ENCODE data around the gene IL15RA. TPM values are rescaled to one million over a fixed set of nuclear protein-coding genes. Genes with fewer than 3 reads are reported as not detected.
A peak's percentile ranks its signal among the peaks of the same experiment; 100 is the strongest.

IL15RA gene
- total and polyA plus RNA-seq, 4 donors = 0.81 to 2.1 (median 0.87) TPM

DNA sequence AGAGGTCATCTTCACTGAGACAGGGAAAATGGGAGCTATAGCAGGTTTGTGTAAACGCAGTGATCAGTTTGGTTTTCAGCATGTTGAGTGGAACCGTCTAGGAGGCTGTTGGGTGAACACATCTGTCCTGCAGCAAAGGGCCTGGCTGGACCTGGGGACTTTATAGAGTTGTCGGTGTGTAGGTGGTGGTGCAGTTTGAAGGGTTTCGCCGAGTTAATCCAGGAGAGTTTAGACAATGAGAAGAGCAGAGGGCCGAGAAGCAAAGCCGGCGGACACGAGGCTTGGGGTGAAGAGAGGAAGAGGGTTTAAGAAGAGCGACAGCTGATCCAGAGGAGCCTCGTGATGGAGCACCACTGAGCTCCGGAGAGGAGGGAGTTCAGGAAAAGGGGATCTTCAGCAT is 39.1 kb downstream of the IL15RA start:
- H3K27ac ChIP-seq (ENCODE audit: low read depth, low read length) = no peak overlapping the region
- peaks cover 14% of the 10 kb centered on the region for H3K4me1 ChIP-seq (ENCODE audit: control insufficient read depth, insufficient read depth, low read length)

DNA sequence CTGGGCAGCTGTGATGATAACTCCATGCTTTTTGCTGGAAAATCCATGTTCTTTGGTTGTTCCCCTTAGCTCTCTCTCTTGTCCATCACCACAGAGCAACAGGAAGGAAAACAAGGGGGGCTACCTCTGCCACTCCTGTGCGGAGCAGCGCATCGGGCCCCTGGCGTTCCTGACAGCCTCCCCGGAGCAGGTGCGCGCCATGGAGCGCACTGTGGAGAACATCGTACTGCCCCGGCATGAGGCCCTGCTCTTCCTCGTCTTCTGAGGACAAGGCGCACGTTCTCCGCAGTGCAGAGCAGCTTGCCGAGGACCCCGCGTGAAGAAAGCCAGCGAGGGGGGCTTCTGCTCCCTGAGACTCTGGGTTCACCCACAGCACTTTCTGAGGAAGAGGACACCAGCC is 40.3 kb downstream of the IL15RA start:
- Histone ChIP-seq H3K9me3 (ENCODE audit: control insufficient read depth, insufficient read depth, low read length) (no peaks in the 10 kb centered on the region), H3K4me1 (ENCODE audit: control insufficient read depth, insufficient read depth, low read length) (peaks cover 5% of the 10 kb centered on the region), H3K27ac (ENCODE audit: low read depth, low read length) (no peak overlapping the region), H3K27me3 (ENCODE audit: control insufficient read depth, insufficient read depth, low read length) (no peaks in the 10 kb centered on the region), H3K36me3 (ENCODE audit: control insufficient read depth, insufficient read depth, low read length) (peaks cover 53% of the 10 kb centered on the region), H3K4me3 (ENCODE audit: low read depth, low read length) (no peak overlapping the region)
- WGBS (ENCODE audit: insufficient coverage) = 97% methylated on average over 18 of the region's 18 CpGs
- no peak for DNase-seq (ENCODE audit: low read depth in 4 of 6, low spot score in 6 of 6)

More for the DNA sequence above, 39.1 kb downstream of the IL15RA start:
- Histone ChIP-seq H3K36me3 (ENCODE audit: control insufficient read depth, insufficient read depth, low read length) (peaks cover 44% of the 10 kb centered on the region), H3K27me3 (ENCODE audit: control insufficient read depth, insufficient read depth, low read length) (no peaks in the 10 kb centered on the region), H3K4me3 (ENCODE audit: low read depth, low read length) (no peak overlapping the region), H3K9me3 (ENCODE audit: control insufficient read depth, insufficient read depth, low read length) (no peaks in the 10 kb centered on the region)
- no peak for DNase-seq (ENCODE audit: low read depth in 4 of 6, low spot score in 6 of 6)
- WGBS (ENCODE audit: insufficient coverage) = 96% methylated on average over 12 of the region's 12 CpGs

- H3K4me3 ChIP-seq (ENCODE audit: low read depth, low read length) = no peak overlapping the region
- no peaks in the 10 kb centered on the region for H3K9me3 ChIP-seq (ENCODE audit: control insufficient read depth, insufficient read depth, low read length)
- H3K27ac ChIP-seq (ENCODE audit: low read depth, low read length) = no peak overlapping the region
- no peaks in the 10 kb centered on the region for H3K27me3 ChIP-seq (ENCODE audit: control insufficient read depth, insufficient read depth, low read length)
- H3K36me3 ChIP-seq (ENCODE audit: control insufficient read depth, insufficient read depth, low read length) = peaks cover 63% of the 10 kb centered on the region
- no peaks in the 10 kb centered on the region for H3K4me1 ChIP-seq (ENCODE audit: control insufficient read depth, insufficient read depth, low read length)
- WGBS (ENCODE audit: insufficient coverage) = 93% methylated on average over 10 of the region's 10 CpGs
- no peak for DNase-seq (ENCODE audit: low read depth in 4 of 6, low spot score in 6 of 6)
These were observed 41.7 kb downstream of the IL15RA start for GRCh38 chr10:5935628-5936027.

DNA sequence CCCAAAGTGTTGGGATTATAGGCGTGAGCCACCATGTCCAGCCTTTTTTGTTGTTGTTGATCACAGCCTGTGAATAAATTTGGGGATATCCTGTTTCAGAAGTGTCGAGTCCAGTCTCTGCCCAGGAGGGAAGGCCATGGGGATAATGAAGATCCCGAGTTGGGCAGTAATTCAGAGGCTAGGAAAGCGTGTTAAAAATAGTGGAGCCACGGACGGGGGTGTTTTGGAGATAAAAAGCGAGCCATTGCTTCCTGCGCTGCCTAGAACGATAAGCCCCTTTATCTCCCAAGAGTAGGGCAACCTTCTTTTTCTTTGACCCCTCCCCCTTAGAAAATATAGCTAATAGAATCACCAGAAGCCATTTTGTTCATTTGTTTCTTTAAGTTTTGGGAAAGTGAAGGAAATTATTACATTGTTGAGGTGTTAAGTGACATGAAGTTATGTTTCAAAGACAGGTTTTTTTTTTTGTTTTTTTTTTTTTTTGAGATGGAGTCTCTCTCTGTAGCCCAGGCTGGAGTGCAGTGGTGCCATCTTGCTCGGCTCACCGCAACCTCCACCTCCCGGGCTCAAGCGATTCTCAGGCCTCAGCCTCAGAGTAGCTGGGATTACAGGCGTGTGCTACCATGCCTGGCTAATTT is 43.3 kb downstream of the IL15RA start:
- H3K4me1 ChIP-seq (ENCODE audit: control insufficient read depth, insufficient read depth, low read length) = no peaks in the 10 kb centered on the region
- no peaks in the 10 kb centered on the region for H3K9me3 ChIP-seq (ENCODE audit: control insufficient read depth, insufficient read depth, low read length)
- H3K36me3 ChIP-seq (ENCODE audit: control insufficient read depth, insufficient read depth, low read length) = peaks cover 64% of the 10 kb centered on the region
- no peak for DNase-seq (ENCODE audit: low read depth in 4 of 6, low spot score in 6 of 6)
- 91% methylated on average over 10 of the region's 14 CpGs for WGBS (ENCODE audit: insufficient coverage)
- no peak overlapping the region for H3K4me3 ChIP-seq (ENCODE audit: low read depth, low read length)
- no peak overlapping the region for H3K27ac ChIP-seq (ENCODE audit: low read depth, low read length)
- no peaks in the 10 kb centered on the region for H3K27me3 ChIP-seq (ENCODE audit: control insufficient read depth, insufficient read depth, low read length)

- Histone ChIP-seq H3K36me3 (ENCODE audit: control insufficient read depth, insufficient read depth, low read length) (peaks cover 67% of the 10 kb centered on the region), H3K9me3 (ENCODE audit: control insufficient read depth, insufficient read depth, low read length) (no peaks in the 10 kb centered on the region)
- 76% methylated on average over 5 of the region's 5 CpGs for WGBS (ENCODE audit: insufficient coverage)
These were observed 45.0 kb downstream of the IL15RA start for GRCh38 chr10:5932345-5932744.

GRCh38 chr10:5930272-5930671 is 47.1 kb downstream of the IL15RA start:
- Histone ChIP-seq H3K4me1 (ENCODE audit: control insufficient read depth, insufficient read depth, low read length) (no peaks in the 10 kb centered on the region), H3K36me3 (ENCODE audit: control insufficient read depth, insufficient read depth, low read length) (peaks cover 65% of the 10 kb centered on the region), H3K4me3 (ENCODE audit: low read depth, low read length) (no peak overlapping the region), H3K9me3 (ENCODE audit: control insufficient read depth, insufficient read depth, low read length) (no peaks in the 10 kb centered on the region), H3K27me3 (ENCODE audit: control insufficient read depth, insufficient read depth, low read length) (no peaks in the 10 kb centered on the region), H3K27ac (ENCODE audit: low read depth, low read length) (no peak overlapping the region)
- DNase-seq (ENCODE audit: low read depth in 4 of 6, low spot score in 6 of 6) = no peak
- WGBS (ENCODE audit: insufficient coverage) = 93% methylated on average over 11 of the region's 11 CpGs

More at GRCh38 chr10:5932345-5932744, 45.0 kb downstream of the IL15RA start:
- Histone ChIP-seq H3K4me3 (ENCODE audit: low read depth, low read length) (no peak overlapping the region), H3K27ac (ENCODE audit: low read depth, low read length) (no peak overlapping the region), H3K27me3 (ENCODE audit: control insufficient read depth, insufficient read depth, low read length) (no peaks in the 10 kb centered on the region), H3K4me1 (ENCODE audit: control insufficient read depth, insufficient read depth, low read length) (no peaks in the 10 kb centered on the region)
- no peak for DNase-seq (ENCODE audit: low read depth in 4 of 6, low spot score in 6 of 6)

- 87% methylated on average over 4 of the region's 8 CpGs for WGBS (ENCODE audit: insufficient coverage)
- H3K36me3 ChIP-seq (ENCODE audit: control insufficient read depth, insufficient read depth, low read length) = peaks cover 70% of the 10 kb centered on the region
- H3K4me3 ChIP-seq (ENCODE audit: low read depth, low read length) = no peak overlapping the region
- H3K27ac ChIP-seq (ENCODE audit: low read depth, low read length) = no peak overlapping the region
- DNase-seq (ENCODE audit: low read depth in 4 of 6, low spot score in 6 of 6) = no peak
- H3K9me3 ChIP-seq (ENCODE audit: control insufficient read depth, insufficient read depth, low read length) = no peaks in the 10 kb centered on the region
- no peaks in the 10 kb centered on the region for H3K27me3 ChIP-seq (ENCODE audit: control insufficient read depth, insufficient read depth, low read length)
- H3K4me1 ChIP-seq (ENCODE audit: control insufficient read depth, insufficient read depth, low read length) = no peaks in the 10 kb centered on the region
These were observed 47.9 kb downstream of the IL15RA start for GRCh38 chr10:5929442-5929841.

GRCh38 chr10:5927306-5927705 is 50.0 kb downstream of the IL15RA start:
- no peak overlapping the region for H3K27ac ChIP-seq (ENCODE audit: low read depth, low read length)
- H3K27me3 ChIP-seq (ENCODE audit: control insufficient read depth, insufficient read depth, low read length) = no peaks in the 10 kb centered on the region
- H3K36me3 ChIP-seq (ENCODE audit: control insufficient read depth, insufficient read depth, low read length) = peaks cover 72% of the 10 kb centered on the region
- H3K9me3 ChIP-seq (ENCODE audit: control insufficient read depth, insufficient read depth, low read length) = no peaks in the 10 kb centered on the region
- DNase-seq (ENCODE audit: low read depth in 4 of 6, low spot score in 6 of 6) = peak in 1 of 6 donors; percentile 57
- H3K4me3 ChIP-seq (ENCODE audit: low read depth, low read length) = no peak overlapping the region
- no peaks in the 10 kb centered on the region for H3K4me1 ChIP-seq (ENCODE audit: control insufficient read depth, insufficient read depth, low read length)
- WGBS (ENCODE audit: insufficient coverage) = 92% methylated on average over 7 of the region's 8 CpGs

DNA sequence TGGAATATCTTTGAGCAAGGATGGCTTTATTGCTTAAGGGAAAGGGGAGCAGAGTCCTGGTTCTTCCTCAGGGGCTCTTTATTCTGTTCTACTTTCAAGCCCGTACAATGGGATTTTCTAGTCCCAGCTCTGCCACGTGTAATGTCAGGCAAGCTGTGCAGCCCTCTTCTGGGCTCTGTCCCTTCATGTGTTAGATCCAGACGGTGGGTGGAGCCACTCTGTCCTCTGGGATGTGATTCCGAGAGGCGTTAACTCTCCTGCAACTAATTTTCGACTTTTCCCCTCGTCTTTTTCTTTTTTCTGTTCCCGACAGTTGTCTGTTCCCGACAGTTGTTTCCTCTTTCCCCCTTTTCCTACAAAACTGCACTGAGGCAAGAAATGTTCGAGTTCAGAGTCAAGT is 52.5 kb downstream of the IL15RA start:
- Histone ChIP-seq H3K27me3 (ENCODE audit: control insufficient read depth, insufficient read depth, low read length) (no peaks in the 10 kb centered on the region), H3K36me3 (ENCODE audit: control insufficient read depth, insufficient read depth, low read length) (peaks cover 74% of the 10 kb centered on the region), H3K4me1 (ENCODE audit: control insufficient read depth, insufficient read depth, low read length) (no peaks in the 10 kb centered on the region), H3K27ac (ENCODE audit: low read depth, low read length) (no peak overlapping the region), H3K9me3 (ENCODE audit: control insufficient read depth, insufficient read depth, low read length) (no peaks in the 10 kb centered on the region), H3K4me3 (ENCODE audit: low read depth, low read length) (no peak overlapping the region)
- no peak for DNase-seq (ENCODE audit: low read depth in 4 of 6, low spot score in 6 of 6)
- 95% methylated on average over 10 of the region's 10 CpGs for WGBS (ENCODE audit: insufficient coverage)

DNA sequence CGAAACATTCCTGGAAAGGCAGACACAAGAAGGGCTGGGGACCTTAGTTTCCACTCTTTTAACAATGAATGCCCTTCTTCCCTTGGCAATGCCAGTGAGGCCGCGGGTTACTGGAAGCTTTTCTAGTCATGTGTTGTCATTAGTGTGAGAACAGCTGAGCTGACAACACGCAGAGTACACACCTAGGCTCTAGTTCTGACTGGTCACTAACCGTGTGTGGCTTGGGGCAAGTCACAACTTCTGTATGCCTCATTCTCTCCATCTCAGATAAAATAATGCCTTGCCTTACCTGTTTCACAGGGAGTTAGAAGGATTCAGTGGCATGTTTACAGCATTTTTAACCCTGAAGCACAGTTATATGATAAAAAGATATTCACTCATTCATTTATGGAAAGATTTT is 55.6 kb downstream of the IL15RA start:
- Histone ChIP-seq H3K4me3 (ENCODE audit: low read depth, low read length) (no peak overlapping the region), H3K27ac (ENCODE audit: low read depth, low read length) (no peak overlapping the region), H3K4me1 (ENCODE audit: control insufficient read depth, insufficient read depth, low read length) (no peaks in the 10 kb centered on the region), H3K9me3 (ENCODE audit: control insufficient read depth, insufficient read depth, low read length) (no peaks in the 10 kb centered on the region), H3K36me3 (ENCODE audit: control insufficient read depth, insufficient read depth, low read length) (peaks cover 75% of the 10 kb centered on the region), H3K27me3 (ENCODE audit: control insufficient read depth, insufficient read depth, low read length) (no peaks in the 10 kb centered on the region)
- no peak for DNase-seq (ENCODE audit: low read depth in 4 of 6, low spot score in 6 of 6)
- WGBS (ENCODE audit: insufficient coverage) = 87% methylated on average over 3 of the region's 5 CpGs

Measured in spinal cord (tissue), 10 donors.